WTC11 (cell line): ENCODE measurements around the gene MFAP1.
"Not testable (repeated sequence)": the region's sequence is repeated elsewhere in the genome, so short reads cannot be mapped to it uniquely, and the experiment has no call there.

ENCODE experiments used
- JAZF1 ChIP-seq: fragments of 250-450 bp; sonication (Bioruptor Pico); IDR thresholded peaks from 2 replicates; pipeline ENCODE4 v1.9.0; 2021; ENCODE audit warnings: moderate library complexity, mild to moderate bottlenecking, inconsistent platforms
- MAX ChIP-seq: sonication (generic); formaldehyde crosslinking; IDR thresholded peaks from 2 replicates; pipeline ENCODE4 v1.8.0; 2022; ENCODE audit warnings: mild to moderate bottlenecking, missing genetic modification reagents
- NR2C2 ChIP-seq: sonication (generic); formaldehyde crosslinking; IDR thresholded peaks from 2 replicates; pipeline ENCODE4 v1.8.0; 2022; ENCODE audit warnings: mild to moderate bottlenecking, missing genetic modification reagents

GRCh38 chr15:43829951-43830540, 5.6 kb upstream of the MFAP1 start:
- not testable (repeated sequence) for TF ChIP-seq MAX; NR2C2 (CRISPR knock-in tag); JAZF1 (CRISPR knock-in tag)
